Activated T-cell treated with anti-CD3 and anti-CD28 coated beads for 4 hours (primary cell): ENCODE results near the gene SOCS1.

Experiments
- DNase-seq: peaks from one replicate; pipeline ENCODE4 v3.0.0-alpha.2; 2020

SOCS1 gene

DNA sequence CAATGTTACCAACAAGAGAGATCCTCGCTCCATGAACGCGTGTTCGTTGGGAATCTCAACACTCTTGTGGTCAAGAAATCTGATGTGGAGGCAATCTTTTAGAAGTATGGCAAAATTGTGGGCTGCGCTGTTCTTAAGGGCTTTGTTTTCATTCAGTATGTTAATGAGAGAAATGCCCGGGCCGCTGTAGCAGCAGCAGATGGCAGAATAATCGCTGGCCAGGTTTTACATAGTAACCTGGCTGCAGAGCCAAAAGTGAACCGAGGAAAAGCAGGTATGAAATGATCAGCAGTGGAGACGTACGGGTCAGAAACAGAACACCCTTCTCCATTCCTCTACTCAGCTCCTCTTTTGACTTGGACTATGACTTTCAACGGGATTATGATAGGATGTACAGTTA lies 13.3 kb downstream of the SOCS1 start:
- no peak for DNase-seq

DNA sequence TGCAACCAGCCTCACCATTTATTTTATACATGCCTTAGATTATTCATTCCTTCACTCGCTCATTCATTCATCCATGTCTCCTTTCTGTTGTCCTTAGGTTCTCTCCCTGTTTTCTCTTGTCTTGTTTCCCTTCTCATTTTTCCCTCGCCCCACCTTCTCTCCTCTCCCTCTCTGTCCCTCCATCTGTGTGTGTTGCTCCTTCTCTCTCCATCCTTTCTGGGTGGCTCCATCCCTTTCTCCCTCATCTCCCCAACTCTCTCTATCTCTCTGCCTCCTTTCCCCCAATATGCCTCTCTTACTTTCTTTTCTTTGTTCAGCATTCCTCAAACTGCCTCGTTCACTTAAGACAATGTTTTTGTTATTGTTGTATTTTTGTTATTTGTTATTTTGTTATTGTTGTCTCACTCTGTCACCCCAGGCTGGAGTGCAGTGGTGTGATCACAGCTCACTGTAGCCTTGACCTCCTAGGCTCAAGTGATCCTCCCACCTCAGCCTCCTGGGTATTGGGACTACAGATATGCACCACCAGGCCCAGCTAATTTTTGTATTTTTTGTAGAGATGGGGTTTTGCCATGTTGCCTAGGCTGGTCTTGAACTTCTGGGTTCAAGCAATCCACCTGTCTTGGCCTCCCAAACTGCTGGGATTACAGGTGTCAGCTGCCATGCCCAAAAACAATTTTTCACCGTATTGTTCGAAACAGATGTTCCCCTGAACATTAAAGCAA lies 14.4 kb downstream of the SOCS1 start:
- DNase-seq, result no peak

DNA sequence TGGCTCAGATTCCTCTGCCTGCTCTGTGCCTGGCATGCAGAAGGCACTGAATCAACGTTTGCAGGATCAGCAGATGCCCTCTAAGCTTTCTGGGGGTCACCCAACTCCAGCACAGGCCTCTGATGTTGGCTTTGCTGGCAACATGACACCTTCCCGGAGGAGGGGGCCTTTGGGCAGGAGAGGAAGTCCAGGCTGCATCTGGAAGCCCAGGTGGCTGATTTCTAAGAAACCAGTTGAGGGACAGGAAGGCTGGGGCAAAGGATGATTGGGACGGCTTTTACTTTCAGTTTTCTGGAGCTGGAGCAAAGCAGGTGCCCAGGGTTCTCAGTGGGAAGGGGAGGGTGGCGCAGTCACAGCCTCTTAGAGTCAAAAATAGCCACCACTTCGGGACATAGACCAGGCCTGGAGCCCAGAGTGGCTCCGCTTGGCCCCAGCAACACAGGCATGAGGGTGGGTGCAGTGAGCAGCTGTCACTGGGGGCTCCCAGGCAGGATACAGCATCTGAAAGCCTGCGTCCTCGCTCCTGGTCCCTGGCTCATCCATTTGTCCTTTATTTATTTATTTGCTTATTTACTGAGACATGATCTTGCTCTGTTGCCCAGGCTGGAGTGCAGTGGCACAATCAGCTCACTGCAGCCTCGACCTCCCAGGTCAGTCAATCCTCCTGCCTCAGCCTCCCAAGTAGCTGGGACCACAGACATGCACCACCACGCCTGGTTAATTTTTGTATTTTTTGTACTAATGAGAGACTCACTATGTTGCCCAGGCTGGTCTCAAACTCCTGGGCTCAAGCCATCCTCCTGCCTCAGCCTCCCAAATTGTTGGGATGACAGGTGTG lies 15.1 kb downstream of the SOCS1 start:
- no peak for DNase-seq

DNA sequence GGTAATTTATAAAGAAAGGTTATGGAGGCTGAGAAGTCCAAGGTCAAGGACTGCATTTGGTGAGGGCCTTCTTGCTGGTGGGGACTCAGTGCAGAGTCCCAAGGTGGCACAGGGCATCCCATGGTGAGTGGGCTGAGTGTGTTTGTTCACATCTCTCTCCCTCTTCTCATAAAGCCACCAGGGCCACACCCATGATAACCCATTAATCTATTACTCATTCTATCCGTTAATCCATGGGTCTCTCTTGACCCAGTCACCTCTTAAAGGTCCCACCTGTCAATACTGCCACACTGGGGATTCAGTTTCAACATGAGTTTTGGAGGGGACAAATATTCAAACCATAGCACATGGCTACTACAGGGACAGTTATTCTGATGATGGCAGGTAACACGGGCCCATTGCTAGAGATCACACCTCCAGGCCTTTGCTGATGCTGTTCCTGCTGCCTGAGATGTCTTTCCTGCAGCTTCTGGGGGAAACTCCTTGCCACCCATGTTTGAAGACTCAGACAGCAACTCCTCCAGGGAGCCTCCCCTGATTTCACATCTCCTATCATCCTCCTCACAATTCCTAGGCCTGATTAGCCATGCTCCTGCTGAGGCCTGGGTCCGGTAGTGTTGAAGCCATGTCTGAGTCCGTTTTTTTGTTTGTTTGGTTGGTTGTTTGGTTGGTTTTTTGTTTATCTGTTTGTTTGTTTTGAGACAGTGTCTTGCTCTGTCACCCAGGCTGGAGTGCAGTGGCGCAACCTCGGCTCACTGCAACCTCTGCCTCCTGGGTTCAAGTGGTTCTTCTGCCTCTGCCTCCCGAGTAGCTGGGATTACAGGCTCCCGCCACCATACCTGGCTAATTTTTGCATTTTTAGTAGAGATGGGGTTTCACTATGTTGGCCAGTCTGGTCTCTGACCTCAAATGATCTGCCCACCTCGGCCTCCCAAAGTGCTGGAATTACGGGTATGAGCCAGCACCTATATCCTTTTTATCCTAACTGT lies 16.1 kb downstream of the SOCS1 start:
- DNase-seq, result no peak

DNA sequence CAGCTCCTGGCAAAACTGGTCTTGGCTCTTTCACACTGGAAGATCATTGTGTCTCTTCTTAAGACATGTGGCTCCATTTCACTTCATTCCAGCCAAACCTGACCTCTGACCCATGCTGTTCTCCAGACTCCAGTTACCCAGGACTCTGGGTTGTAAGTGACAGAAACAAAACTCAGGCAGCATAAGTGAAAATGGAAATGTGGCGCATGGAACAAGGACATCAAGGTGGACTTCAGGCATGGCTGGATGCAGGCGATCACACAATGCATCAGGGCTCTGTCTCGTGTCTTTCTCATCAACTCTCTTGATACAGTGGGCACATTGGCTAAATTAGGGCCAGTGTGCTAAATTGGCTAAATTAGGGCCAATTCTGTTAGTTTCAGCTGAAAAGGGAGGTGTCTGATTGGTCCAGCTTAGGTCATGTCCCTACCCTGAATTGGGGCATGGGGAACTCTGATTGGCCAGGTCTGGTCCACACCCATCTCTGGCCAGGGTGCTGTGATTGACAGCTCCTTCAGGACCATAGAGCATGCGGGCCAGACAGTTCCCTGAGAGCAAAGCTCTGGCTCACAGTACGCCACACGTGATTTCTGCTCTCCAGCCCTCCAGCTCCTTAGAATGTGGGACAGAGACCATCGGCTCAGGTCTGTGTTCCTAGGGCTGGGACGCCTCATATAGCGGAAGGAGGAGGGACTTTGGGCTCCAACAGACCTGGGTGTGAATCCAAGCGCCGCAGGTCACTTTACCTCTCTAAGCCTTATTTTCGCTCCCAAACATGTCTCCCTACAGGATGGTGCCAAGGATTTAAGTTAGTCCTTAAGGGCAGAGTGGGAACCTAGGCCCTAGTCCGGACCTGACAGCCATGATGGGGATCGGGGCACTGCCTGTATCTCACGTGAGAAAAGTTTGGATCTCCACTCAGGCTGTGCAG lies 17.5 kb downstream of the SOCS1 start:
- DNase-seq, result no peak

DNA sequence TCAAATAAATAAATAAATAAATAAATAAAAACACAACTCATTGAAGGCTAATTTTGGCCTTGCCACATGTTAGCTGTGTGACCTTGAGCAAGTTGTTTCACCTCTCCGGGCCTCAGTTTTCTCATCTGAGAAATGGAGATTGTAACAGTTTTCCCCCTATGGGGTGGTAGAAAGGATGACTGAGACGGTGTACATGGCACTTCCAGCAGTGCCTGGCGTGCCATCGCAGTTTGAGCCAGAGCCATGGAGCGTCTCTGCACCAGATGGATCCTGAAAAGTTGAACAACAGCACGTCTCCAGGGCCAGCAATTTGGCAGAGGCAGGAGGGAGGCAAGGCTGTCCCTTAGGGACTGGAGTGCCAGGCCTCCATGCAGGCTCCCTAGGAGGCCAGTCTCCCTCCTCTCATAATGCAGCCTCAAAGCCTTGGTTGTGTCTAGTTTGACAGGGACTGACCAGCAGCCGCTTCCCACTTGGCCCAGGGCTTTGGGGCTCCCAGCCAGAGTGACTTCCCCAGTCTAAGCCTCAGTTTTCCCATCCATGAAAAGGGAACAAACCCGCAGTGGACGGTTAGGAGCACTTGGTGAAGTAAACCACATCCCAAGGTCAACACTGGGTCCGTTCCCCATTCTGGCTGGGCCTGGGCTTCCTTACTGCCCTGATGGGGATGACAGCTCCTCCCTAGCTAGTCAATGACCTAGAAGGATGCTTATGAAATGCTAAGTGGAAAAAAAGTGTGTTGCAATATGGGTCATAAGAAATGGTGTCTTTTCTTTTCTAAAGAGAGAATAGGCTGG lies 19.3 kb downstream of the SOCS1 start:
- DNase-seq, result no peak

DNA sequence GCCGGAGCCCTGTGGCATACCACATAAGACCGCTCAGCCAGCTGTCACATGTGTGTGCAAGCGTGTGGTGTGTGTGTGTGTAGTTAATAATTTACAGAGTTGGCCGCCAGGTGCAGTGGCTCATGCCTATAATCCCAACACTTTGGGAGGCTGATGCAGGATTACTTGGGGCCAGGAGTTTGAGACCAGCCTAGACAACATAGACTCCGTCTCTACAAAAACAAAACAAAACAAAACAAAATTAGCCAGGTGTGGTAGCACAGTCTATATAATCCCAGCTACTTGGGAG lies 20.4 kb downstream of the SOCS1 start:
- DNase-seq, result no peak

DNA sequence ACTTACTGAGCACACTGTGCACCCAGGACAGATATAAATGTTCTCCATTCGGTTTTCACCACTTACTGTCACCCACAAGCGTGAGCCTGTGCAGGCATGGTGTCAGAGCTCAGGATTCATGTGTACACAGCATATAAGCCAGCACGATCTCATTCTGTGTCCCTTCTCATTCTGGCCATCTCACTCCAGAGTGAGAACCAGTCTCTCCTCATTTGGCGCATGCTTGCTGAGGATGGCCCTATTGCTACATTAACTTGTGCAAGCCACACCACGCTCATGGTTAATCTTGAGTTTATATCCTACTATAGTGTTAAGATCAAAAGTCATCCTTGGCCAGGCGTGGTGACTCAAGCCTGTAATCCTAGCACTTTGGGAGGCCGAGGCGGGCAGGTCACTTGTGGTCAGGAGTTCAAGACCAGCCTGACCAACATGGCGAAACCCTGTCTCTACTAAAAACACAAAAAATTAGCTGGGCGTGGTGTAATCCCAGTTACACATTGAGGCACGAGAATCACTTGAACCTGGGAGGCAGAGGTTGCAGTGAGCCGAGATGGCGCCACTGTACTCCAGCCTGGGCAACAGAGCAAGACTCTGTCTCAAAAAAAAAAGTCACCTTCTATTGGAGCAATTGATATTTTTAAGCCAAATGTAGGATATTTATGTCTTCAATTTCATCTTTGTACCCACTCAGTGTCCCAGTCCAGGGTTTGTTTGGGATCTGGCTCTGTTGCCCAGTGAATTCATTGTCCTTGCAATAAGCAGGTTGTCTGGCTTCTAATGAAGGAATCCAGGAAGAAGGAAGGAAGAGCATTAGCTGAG lies 20.9 kb downstream of the SOCS1 start:
- DNase-seq, result no peak

DNA sequence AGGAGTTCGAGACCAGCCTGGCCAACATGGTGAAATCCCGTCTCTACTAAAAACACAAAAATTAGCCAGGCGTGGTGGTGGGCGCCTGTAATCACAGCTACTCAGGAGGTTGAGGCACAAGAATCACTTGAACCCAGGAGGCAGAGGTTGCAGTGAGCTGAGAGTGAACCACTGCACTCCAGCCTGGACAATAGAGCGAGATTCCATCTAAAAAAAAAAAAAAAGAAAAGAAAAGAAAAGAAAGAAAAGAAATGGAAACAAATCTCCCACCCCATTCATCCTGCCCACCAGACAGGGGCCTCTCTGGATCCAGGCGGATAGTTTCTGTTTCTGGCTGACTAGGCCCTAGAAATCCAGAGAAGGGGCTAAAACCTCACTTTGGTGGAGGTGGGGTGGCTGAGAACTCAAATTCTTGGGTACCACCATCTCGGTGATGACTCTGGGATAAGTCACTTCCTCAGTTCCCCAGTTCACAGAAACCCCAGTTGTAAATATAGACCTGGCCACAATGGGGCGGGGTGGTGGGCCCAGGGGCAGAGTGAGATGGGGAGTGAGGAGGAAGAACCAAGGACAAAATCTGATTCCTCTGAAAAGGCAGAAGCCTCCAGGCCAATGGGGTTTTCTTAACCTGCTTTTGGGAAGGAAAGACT lies 22.2 kb downstream of the SOCS1 start:
- DNase-seq, result peak; percentile 66

DNA sequence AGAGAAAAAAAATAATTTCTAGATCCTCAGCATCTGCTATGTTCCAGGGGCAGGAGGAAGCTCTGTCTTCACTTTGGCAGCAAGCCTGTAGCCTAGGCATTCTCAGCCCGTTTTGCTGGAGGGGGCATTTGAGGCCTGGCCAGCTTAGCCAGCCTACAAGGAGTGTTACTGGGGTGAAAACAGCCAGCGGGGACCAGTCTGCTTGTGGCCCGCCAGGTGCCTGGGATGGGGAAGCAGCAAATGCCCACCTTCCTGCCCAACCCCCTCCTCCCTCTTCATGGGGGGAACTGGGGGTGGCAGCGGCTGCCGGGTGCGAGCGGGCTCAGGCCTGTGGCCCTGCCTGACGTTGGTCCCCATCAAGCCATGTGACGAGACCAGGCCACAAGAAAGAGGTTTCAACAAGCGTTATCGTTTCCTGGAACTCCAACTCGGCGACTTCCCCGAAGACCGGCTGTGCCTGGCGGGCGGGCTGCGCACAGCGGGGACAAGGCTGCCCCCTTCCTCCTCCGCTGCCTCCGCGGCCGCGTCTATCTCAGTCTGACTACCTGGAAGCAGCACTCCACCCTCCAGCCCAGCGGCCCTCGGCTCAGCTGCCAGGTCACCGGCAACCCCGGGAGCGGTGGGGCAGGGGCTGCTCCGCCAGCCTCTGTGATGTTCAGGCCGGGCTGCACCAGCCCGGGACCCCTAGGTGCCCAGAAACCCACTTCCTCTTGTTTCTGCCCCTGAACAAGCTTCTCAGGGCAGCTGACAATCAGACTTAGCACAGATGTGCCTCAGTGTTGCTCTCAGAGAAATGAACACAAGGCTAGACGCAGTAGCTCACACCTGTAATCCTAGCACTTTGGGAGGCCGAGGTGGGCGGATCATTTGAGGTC lies 22.9 kb downstream of the SOCS1 start:
- peak; percentile 85 for DNase-seq

DNA sequence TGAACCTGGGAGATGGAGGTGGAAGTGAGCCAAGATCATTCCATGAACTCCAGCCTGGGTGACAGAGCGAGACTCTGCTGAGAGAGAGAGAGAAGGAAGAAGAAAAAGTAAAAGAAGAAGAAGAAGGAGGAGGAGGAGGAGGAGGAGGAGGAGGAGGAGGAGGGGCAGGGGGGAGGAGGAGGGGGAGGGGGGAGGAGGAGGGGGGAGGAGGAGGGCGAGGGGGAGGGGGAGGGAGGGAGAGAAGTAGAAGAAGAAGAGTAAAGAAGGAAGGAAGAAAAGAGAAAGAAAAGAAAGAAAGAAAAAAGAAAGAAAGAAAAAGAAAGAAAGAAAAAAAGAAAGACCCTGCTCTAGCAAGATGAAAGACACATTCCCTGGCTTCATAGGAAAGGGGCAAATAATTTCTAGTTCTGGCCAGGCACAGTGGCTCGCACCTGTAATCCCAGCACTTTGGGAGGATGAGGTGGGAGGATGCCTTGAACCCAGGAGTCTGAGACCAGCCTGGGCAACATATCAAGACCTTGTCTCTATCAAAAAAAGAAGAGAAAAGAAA lies 23.6 kb downstream of the SOCS1 start:
- DNase-seq, result no peak

DNA sequence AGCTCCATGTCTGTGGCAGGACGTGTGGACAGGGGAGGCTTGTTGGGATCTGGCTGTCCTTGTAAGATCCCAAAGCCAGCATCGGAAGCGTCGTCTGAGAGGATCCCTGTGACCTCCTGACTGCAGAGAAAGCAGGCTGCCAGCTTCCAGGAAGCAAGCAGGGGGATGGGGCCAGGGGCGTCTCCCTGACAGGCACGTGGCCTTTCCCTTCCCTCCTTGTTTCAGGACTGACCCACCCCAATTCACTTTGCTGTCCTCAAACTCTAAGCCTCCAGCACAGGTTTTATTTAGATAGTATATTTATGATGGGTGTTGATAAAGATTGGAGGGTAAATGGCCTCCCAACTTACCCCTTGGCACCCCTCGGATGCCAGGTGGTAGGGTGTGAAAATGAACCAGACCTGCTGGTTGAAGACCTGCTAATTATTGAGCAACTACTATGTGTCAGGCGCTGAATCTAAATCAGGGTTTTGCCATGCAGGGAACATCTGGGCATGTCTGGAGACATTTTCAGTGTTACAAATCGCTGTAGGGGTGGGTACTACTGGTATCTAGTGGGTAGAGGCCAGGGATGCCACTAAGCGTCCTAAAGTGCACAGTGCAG lies 24.5 kb downstream of the SOCS1 start:
- DNase-seq, result no peak

DNA sequence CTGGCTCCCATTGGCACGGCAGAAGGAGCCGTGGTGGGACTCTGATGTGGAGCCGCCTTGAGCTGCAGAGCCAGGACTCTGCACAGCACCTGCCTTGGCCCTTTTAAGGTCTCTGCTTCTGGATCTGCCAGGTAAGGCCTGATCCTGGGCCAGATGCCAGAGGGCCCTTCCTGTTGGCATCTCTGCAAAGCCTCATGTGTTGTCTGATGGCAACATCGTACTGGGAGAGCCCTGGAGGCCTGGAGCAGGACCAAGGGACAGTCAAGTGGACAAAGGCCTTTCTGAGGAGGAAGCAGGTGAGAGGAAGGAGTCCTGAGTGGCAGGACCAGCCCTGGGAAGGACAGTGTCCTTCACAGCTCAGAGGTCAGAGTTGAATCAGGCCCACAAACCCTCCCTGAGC lies 26.1 kb downstream of the SOCS1 start:
- no peak for DNase-seq

DNA sequence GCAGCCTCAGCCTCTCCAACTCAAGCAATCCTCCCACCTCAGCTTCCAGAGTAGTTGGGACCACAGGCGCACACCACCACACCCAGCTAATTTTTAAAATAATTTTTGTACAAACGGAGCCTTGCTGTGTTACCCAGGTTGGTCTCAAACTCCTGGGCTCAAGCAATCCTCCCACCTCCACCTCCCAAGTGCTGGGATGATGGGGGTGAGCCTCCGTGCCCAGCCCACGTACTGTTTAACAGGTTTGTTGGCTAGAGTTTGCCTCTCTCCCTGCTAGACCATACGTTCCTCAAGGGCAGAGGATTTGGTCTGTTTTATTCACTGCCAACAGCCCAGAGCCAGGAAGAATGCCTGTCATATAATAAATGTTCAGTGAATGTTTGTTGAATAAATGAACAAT lies 26.6 kb downstream of the SOCS1 start:
- DNase-seq, result no peak

DNA sequence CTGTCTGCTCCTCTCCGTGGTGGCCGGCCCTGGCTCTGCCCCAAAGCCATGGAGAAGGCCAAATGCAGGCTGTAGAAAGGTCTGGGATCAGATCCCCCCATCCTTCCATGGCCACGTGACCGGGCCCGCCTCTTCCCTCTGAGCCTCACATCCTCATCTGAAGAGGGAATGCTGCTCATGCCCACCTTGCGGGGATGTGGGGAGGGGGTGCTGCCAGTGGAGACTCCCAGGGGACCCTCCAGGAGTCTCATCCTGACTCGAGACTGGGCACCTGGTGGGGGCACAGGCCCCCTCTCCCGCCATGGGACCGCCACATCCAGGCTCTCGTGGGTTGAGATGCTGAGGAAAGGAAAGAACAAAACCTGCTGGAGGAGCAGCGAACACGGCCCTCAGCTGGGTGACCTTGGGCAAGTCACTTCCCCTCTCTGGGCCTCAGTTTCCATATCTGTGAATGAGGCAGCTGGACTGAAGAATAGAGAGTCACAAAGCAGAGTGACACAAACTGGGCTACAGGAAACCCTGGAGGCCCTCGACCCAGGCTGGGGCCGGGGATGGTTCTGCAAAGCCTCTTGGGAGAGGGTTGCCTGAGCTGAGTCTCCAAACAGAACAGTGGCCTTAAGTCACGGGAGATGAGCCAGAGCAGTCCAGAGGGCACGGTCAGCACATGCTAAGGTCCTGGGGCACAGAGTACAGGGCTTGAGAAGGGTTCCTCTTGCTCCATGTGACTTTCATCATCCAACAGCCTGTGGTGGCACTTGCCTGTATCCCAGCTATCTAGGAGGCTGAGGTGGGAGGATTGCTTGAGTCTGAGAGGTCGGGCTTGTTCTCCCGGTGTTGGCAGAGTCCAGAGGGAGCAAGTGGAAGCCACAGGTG lies 30.1 kb downstream of the SOCS1 start:
- DNase-seq, result no peak

DNA sequence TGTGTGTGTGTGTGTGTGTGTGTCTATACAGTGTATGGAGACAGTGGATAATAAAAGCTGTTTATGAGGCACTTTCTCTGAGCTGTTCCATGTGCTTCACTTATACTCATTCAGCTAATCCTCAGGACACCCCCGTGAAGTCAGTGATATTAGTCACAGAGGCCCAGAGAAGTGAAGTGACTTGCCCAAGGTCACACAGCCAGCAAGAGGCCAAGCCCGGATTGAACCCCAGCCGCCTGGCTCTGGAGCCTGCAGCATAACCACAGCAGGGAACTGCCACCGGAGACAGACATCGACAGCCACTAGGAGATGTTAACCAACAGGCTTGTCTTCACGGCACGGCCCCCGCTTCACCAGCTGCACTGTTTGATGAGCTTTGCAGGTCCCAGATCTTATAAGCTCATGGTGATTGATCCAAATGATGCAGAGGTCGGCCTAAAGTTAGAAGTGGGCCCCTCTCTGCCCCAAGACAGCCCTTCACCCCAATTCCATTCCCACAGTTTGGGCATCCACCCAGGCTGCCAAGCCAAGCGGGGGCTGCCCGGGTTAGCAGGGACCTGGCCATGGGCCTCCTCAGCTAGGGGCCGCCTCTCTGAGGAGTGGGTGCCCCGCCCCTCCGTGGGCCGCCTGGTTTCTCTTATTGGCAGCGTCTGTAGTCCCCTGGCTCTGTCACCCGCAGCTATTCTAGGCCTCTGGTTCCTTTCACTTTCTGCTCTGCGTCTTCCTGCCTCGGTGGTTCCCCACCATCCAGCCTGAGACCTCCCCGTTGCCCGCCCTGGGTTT lies 30.9 kb downstream of the SOCS1 start:
- peak; percentile 74 for DNase-seq
